Measurements from ENCODE around the gene PIGN.

DNA sequence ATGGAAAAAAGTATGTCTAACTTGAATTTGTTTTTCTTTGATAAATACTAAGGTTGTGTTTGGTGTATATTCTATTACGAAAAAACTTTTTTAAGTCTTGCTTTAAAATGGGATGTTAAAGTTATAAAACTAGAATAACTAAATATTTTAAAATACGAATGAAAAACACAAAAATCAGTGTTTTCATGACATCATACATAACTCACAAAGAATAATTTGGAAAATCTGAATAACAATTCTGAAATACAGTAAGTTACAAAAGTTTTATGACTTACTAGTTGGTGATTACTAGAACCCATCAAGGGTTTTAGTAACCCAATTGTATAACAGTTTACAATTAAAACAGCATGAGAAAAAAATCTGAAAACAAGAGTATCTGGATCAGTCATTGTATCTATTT lies 61.2 kb downstream of the PIGN start:
- TF ChIP-seq, protein P1, sequence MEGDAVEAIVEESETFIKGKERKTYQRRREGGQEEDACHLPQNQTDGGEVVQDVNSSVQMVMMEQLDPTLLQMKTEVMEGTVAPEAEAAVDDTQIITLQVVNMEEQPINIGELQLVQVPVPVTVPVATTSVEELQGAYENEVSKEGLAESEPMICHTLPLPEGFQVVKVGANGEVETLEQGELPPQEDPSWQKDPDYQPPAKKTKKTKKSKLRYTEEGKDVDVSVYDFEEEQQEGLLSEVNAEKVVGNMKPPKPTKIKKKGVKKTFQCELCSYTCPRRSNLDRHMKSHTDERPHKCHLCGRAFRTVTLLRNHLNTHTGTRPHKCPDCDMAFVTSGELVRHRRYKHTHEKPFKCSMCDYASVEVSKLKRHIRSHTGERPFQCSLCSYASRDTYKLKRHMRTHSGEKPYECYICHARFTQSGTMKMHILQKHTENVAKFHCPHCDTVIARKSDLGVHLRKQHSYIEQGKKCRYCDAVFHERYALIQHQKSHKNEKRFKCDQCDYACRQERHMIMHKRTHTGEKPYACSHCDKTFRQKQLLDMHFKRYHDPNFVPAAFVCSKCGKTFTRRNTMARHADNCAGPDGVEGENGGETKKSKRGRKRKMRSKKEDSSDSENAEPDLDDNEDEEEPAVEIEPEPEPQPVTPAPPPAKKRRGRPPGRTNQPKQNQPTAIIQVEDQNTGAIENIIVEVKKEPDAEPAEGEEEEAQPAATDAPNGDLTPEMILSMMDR (IDR thresholded peaks at IDR 0.05), result no peak
- no peak for TF ChIP-seq POLR2A (IDR thresholded peaks at IDR 0.05)
